IPS DF 4.7 (cell line): ENCODE measurements around the gene FGF18.
"Not testable (repeated sequence)": the region's sequence is repeated elsewhere in the genome, so short reads cannot be mapped to it uniquely, and the experiment has no call there.

Experiments
- DNase-seq: peaks from one replicate; pipeline ENCODE4 v3.0.0-alpha.2; 2013; ENCODE audit warnings: low spot score; ENCODE audit errors: extremely low read depth

FGF18 gene

GRCh38 chr5:171418982-171419687 is at the start of gene FGF18:
Gene FGF18, plus strand, starts transcription at chr5:171419647. Its CDS starts 553 bp downstream, at chr5:171420200.
- DNase-seq, result no peak

GRCh38 chr5:171369898-171370297 is 49.5 kb upstream of the FGF18 start:
- no peak for DNase-seq

- DNase-seq, result not testable (repeated sequence)
Observed at GRCh38 chr5:171370881-171371280, 48.6 kb upstream of the FGF18 start.

GRCh38 chr5:171371326-171371725 is 48.1 kb upstream of the FGF18 start:
- no peak for DNase-seq

- DNase-seq, result no peak
Observed at GRCh38 chr5:171379961-171380360, 39.5 kb upstream of the FGF18 start.

- not testable (repeated sequence) for DNase-seq
Observed at GRCh38 chr5:171384416-171384815, 35.0 kb upstream of the FGF18 start.

- not testable (repeated sequence) for DNase-seq
Observed at GRCh38 chr5:171384999-171385398, 34.4 kb upstream of the FGF18 start.

- DNase-seq, result no peak
Observed at GRCh38 chr5:171386006-171386671, 33.3 kb upstream of the FGF18 start.

- no peak for DNase-seq
Observed at GRCh38 chr5:171386861-171387344, 32.5 kb upstream of the FGF18 start.

GRCh38 chr5:171387345-171387969 is 32.0 kb upstream of the FGF18 start, which contains the start of gene NPM1:
Gene NPM1, plus strand, starts transcription at chr5:171387849. Its CDS starts 100 bp downstream, at chr5:171387949.
- peak; percentile 88 for DNase-seq

GRCh38 chr5:171387970-171388815 is 31.3 kb upstream of the FGF18 start:
- no peak for DNase-seq

GRCh38 chr5:171388816-171389168 is 30.7 kb upstream of the FGF18 start:
- DNase-seq, result no peak

GRCh38 chr5:171390883-171391677 is 28.4 kb upstream of the FGF18 start:
- no peak for DNase-seq

GRCh38 chr5:171391996-171392577 is 27.4 kb upstream of the FGF18 start:
- DNase-seq, result no peak

GRCh38 chr5:171392585-171393159 is 26.8 kb upstream of the FGF18 start:
- no peak for DNase-seq

GRCh38 chr5:171395042-171395441 is 24.4 kb upstream of the FGF18 start:
- DNase-seq, result no peak

GRCh38 chr5:171396583-171396982 is 22.9 kb upstream of the FGF18 start:
- not testable (repeated sequence) for DNase-seq

- no peak for DNase-seq
Observed at GRCh38 chr5:171397190-171397589, 22.3 kb upstream of the FGF18 start.

GRCh38 chr5:171397599-171397998 is 21.8 kb upstream of the FGF18 start:
- no peak for DNase-seq

GRCh38 chr5:171398660-171399059 is 20.8 kb upstream of the FGF18 start:
- DNase-seq, result not testable (repeated sequence)
